BE2C (cell line): ENCODE results near the gene SLC44A5.
"Not testable (repeated sequence)": the region's sequence is repeated elsewhere in the genome, so short reads cannot be mapped to it uniquely, and the experiment has no call there.

Experiments used
- DNase-seq: peaks from one replicate; pipeline ENCODE4 v3.0.0-alpha.2; 2020
- H3K27me3 ChIP-seq: fragments of 250-450 bp; sonication (Bioruptor Pico); 2 replicates; pipeline ENCODE4 v1.5.1; 2020; ENCODE audit warnings: mild to moderate bottlenecking
- H3K36me3 ChIP-seq: fragments of 250-450 bp; sonication (Bioruptor Pico); 2 replicates; pipeline ENCODE4 v1.5.1; 2020; ENCODE audit warnings: mild to moderate bottlenecking
- H3K4me1 ChIP-seq: fragments of 250-450 bp; sonication (Bioruptor Pico); 2 replicates; pipeline ENCODE4 v1.5.1; 2020
- H3K4me3 ChIP-seq: 2 replicates; pipeline ENCODE4 v1.5.1; 2011; ENCODE audit warnings: low read depth, low read length
- H3K9me3 ChIP-seq: fragments of 250-450 bp; sonication (Bioruptor Pico); 2 replicates; pipeline ENCODE4 v1.5.1; 2020
- CTCF ChIP-seq: IDR thresholded peaks from 2 replicates; pipeline ENCODE4 v1.5.1; 2012; ENCODE audit warnings: mild to moderate bottlenecking, low read depth, low read length

Gene SLC44A5

GRCh38 chr1:75423616-75424015 lies 187.3 kb downstream of the SLC44A5 start:
- peak; percentile 58 for TF ChIP-seq CTCF
- Histone ChIP-seq H3K9me3 (no peaks in the 10 kb centered on the region), H3K27me3 (no peaks in the 10 kb centered on the region), H3K4me3 (no peak overlapping the region), H3K36me3 (no peaks in the 10 kb centered on the region), H3K4me1 (no peaks in the 10 kb centered on the region)
- DNase-seq = peak; percentile 51

- no peaks in the 10 kb centered on the region for H3K9me3 ChIP-seq
- no peak for TF ChIP-seq CTCF
- no peaks in the 10 kb centered on the region for H3K27me3 ChIP-seq
- no peak for DNase-seq
- no peaks in the 10 kb centered on the region for H3K4me1 ChIP-seq
- H3K36me3 ChIP-seq = no peaks in the 10 kb centered on the region
- H3K4me3 ChIP-seq = no peak overlapping the region
These were observed 187.8 kb downstream of the SLC44A5 start for GRCh38 chr1:75423136-75423535.

GRCh38 chr1:75421371-75421770 lies 189.5 kb downstream of the SLC44A5 start:
- H3K27me3 ChIP-seq = no peaks in the 10 kb centered on the region
- no peak for DNase-seq
- H3K36me3 ChIP-seq = no peaks in the 10 kb centered on the region
- H3K9me3 ChIP-seq = no peaks in the 10 kb centered on the region
- no peaks in the 10 kb centered on the region for H3K4me1 ChIP-seq
- TF ChIP-seq CTCF = no peak
- H3K4me3 ChIP-seq = no peak overlapping the region

GRCh38 chr1:75415187-75415586 lies 195.7 kb downstream of the SLC44A5 start:
- no peaks in the 10 kb centered on the region for H3K9me3 ChIP-seq
- no peak for TF ChIP-seq CTCF
- DNase-seq = no peak
- H3K36me3 ChIP-seq = no peaks in the 10 kb centered on the region
- H3K27me3 ChIP-seq = no peaks in the 10 kb centered on the region
- H3K4me3 ChIP-seq = no peak overlapping the region
- H3K4me1 ChIP-seq = no peaks in the 10 kb centered on the region

- DNase-seq = no peak
- Histone ChIP-seq H3K27me3 (no peaks in the 10 kb centered on the region), H3K36me3 (no peaks in the 10 kb centered on the region), H3K4me3 (no peak overlapping the region), H3K4me1 (no peaks in the 10 kb centered on the region), H3K9me3 (no peaks in the 10 kb centered on the region)
- TF ChIP-seq CTCF = no peak
These were observed 198.3 kb downstream of the SLC44A5 start for GRCh38 chr1:75412616-75413015.

GRCh38 chr1:75404681-75405080 lies 206.2 kb downstream of the SLC44A5 start:
- H3K36me3 ChIP-seq, H3K9me3 ChIP-seq, H3K27me3 ChIP-seq, H3K4me3 ChIP-seq, H3K4me1 ChIP-seq, DNase-seq: not testable (repeated sequence)

- H3K4me1 ChIP-seq, H3K9me3 ChIP-seq, H3K36me3 ChIP-seq, H3K4me3 ChIP-seq, H3K27me3 ChIP-seq: not testable (repeated sequence)
- DNase-seq = peak; percentile 15
These were observed 207.7 kb downstream of the SLC44A5 start for GRCh38 chr1:75403147-75403646.
